Loucy (cell line): ENCODE results near the gene MBD3.
"Not testable (repeated sequence)": the region's sequence is repeated elsewhere in the genome, so short reads cannot be mapped to it uniquely, and the experiment has no call there.

Source experiments
- H2AFZ ChIP-seq: fragments of 200-600 bp; sonication (generic); 2 replicates; pipeline ENCODE4 v1.6.0; 2016; ENCODE audit warnings: antibody characterized with exemption, mild to moderate bottlenecking, low read length, moderate library complexity
- H3F3A ChIP-seq: fragments of 200-600 bp; 2 replicates; pipeline ENCODE4 v1.6.0; 2016; ENCODE audit warnings: antibody characterized with exemption, low read depth, mild to moderate bottlenecking
- H3K27me3 ChIP-seq: fragments of 200-600 bp; sonication (generic); 2 replicates; pipeline ENCODE4 v1.6.1; 2014; ENCODE audit warnings: low read length, mild to moderate bottlenecking; ENCODE audit not compliant: insufficient read depth, poor library complexity, severe bottlenecking
- H3K36me3 ChIP-seq: fragments of 200-600 bp; sonication (generic); 2 replicates; pipeline ENCODE4 v1.6.1; 2016; ENCODE audit warnings: low read length; ENCODE audit not compliant: insufficient read depth
- H3K4me1 ChIP-seq: fragments of 200-600 bp; sonication (generic); 2 replicates; pipeline ENCODE4 v1.5.1; 2014; ENCODE audit warnings: low read length, mild to moderate bottlenecking; ENCODE audit not compliant: insufficient read depth, poor library complexity, severe bottlenecking
- H3K4me2 ChIP-seq: fragments of 200-600 bp; sonication (generic); 2 replicates; pipeline ENCODE4 v1.6.0; 2014; ENCODE audit warnings: antibody characterized with exemption, low read length, low read depth, mild to moderate bottlenecking; ENCODE audit not compliant: poor library complexity, severe bottlenecking
- H3K4me3 ChIP-seq: fragments of 200-600 bp; sonication (generic); 2 replicates; pipeline ENCODE4 v1.5.1; 2014; ENCODE audit warnings: low read length, mild to moderate bottlenecking, mixed read lengths; ENCODE audit not compliant: poor library complexity, severe bottlenecking
- H3K79me2 ChIP-seq: fragments of 200-600 bp; sonication (generic); 2 replicates; pipeline ENCODE4 v1.6.1; 2014; ENCODE audit warnings: low read length; ENCODE audit not compliant: insufficient read depth
- H3K9ac ChIP-seq: fragments of 200-600 bp; sonication (generic); 2 replicates; pipeline ENCODE4 v1.6.0; 2014; ENCODE audit warnings: mild to moderate bottlenecking, low read depth, low read length, moderate library complexity; ENCODE audit not compliant: poor library complexity, severe bottlenecking
- H3K9me2 ChIP-seq: fragments of 200-600 bp; sonication (generic); replicated peaks from 2 replicates; pipeline ENCODE4 v1.6.1; 2016; ENCODE audit warnings: low read depth, low read length, mixed read lengths
- H3K9me3 ChIP-seq: fragments of 200-600 bp; sonication (generic); 2 replicates; pipeline ENCODE4 v1.6.1; 2014; ENCODE audit warnings: mild to moderate bottlenecking, antibody characterized with exemption, low read length, low read depth; ENCODE audit not compliant: insufficient read depth
- H4K20me1 ChIP-seq: fragments of 200-600 bp; sonication (generic); 2 replicates; pipeline ENCODE4 v1.6.0; 2014; ENCODE audit warnings: antibody characterized with exemption, low read length, mild to moderate bottlenecking; ENCODE audit not compliant: insufficient read depth, poor library complexity, severe bottlenecking
- CTCF ChIP-seq: fragments of 200-600 bp; sonication (generic); conservative IDR thresholded peaks from 2 replicates; pipeline ENCODE4 v1.5.1; 2014; ENCODE audit warnings: mild to moderate bottlenecking, antibody characterized with exemption, low read length
- EZH2phosphoT487 ChIP-seq: fragments of 200-600 bp; IDR thresholded peaks from 2 replicates; pipeline ENCODE4 v1.6.1; 2018; ENCODE audit warnings: antibody characterized with exemption, mild to moderate bottlenecking, moderate library complexity, borderline replicate concordance

Gene MBD3

DNA sequence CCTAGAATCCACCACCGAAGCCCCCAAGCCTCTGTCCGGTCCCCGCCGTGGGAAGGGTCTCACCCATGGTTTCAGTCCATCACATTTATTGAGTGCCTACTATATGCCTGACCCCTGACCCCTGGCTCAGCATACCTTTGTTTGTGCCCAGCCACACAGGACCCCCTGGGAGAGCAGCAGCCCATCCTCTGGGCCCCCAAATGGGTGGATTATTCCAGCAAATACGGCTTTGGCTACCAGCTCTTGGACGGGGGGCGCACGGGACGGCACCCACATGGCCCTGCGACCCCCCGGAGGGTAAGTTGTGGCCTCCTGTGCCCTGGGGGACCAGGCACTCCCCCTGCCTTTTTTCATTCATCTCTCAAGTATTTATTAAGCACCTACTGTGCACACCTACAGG, 61.1 kb downstream of the MBD3 start:
- no peaks in the 10 kb centered on the region for H3K36me3 ChIP-seq
- H4K20me1 ChIP-seq, result no peaks in the 10 kb centered on the region
- no peaks in the 10 kb centered on the region for H3K9me2 ChIP-seq
- no peak for TF ChIP-seq CTCF
- no peak for TF ChIP-seq EZH2phosphoT487
- H3K9me3 ChIP-seq, result no peaks in the 10 kb centered on the region
- H3F3A ChIP-seq, result no peaks in the 10 kb centered on the region
- H3K27me3 ChIP-seq, result no peaks in the 10 kb centered on the region
- no peak overlapping the region for H3K4me2 ChIP-seq
- no peak overlapping the region for H2AFZ ChIP-seq
- H3K4me3 ChIP-seq, result no peak overlapping the region
- H3K9ac ChIP-seq, result no peak overlapping the region
- no peaks in the 10 kb centered on the region for H3K4me1 ChIP-seq
- H3K79me2 ChIP-seq, result no peaks in the 10 kb centered on the region

DNA sequence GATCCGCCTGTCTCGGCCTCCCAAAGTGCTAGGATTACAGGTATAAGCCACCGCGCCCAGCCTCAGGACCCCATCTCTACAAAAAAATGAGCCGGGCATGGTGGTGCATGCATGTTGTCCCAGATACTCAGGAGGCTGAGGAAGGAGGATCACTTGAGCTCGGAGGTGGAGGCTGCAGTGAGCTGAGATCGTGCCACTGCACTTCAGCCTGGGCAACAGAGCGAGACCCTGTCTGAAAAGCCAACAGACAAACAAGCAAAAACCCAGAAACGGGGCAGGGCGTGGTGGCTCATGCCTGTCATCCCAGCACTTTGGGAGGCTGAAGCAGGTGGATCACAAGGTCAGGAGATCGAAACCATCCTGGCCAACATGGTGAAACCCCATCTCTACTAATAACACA, 61.8 kb downstream of the MBD3 start:
- H3K27me3 ChIP-seq, H3F3A ChIP-seq, H3K36me3 ChIP-seq: not testable (repeated sequence)

GRCh38 chr19:1529430-1529816, 63.2 kb downstream of the MBD3 start:
- no peak overlapping the region for H3K9ac ChIP-seq
- no peaks in the 10 kb centered on the region for H3K27me3 ChIP-seq
- no peaks in the 10 kb centered on the region for H3K9me2 ChIP-seq
- H4K20me1 ChIP-seq, result no peaks in the 10 kb centered on the region
- no peaks in the 10 kb centered on the region for H3K79me2 ChIP-seq
- no peaks in the 10 kb centered on the region for H3F3A ChIP-seq
- H2AFZ ChIP-seq, result no peak overlapping the region
- no peaks in the 10 kb centered on the region for H3K36me3 ChIP-seq
- no peak for TF ChIP-seq EZH2phosphoT487
- TF ChIP-seq CTCF, result no peak
- H3K4me3 ChIP-seq, result no peak overlapping the region
- no peaks in the 10 kb centered on the region for H3K9me3 ChIP-seq
- no peak overlapping the region for H3K4me2 ChIP-seq
- no peaks in the 10 kb centered on the region for H3K4me1 ChIP-seq

More for the DNA sequence above, 61.8 kb downstream of the MBD3 start:
- not testable (repeated sequence) for H3K4me2 ChIP-seq, H3K9me2 ChIP-seq, H4K20me1 ChIP-seq, H3K4me1 ChIP-seq, H3K9ac ChIP-seq, H3K9me3 ChIP-seq, H3K79me2 ChIP-seq, H3K4me3 ChIP-seq, H2AFZ ChIP-seq

GRCh38 chr19:1528596-1529429, 63.9 kb downstream of the MBD3 start:
- H3K4me2 ChIP-seq, result no peak overlapping the region

More at GRCh38 chr19:1528596-1529429, 63.9 kb downstream of the MBD3 start:
- Histone ChIP-seq H3K9ac (no peak overlapping the region), H3K9me2 (no peaks in the 10 kb centered on the region), H4K20me1 (no peaks in the 10 kb centered on the region), H2AFZ (no peak overlapping the region), H3K4me1 (no peaks in the 10 kb centered on the region), H3K4me3 (no peak overlapping the region), H3K36me3 (no peaks in the 10 kb centered on the region), H3K9me3 (no peaks in the 10 kb centered on the region), H3F3A (no peaks in the 10 kb centered on the region), H3K27me3 (no peaks in the 10 kb centered on the region), H3K79me2 (no peaks in the 10 kb centered on the region)
- TF ChIP-seq CTCF (no peak), EZH2phosphoT487 (no peak)
